ENCODE data around the gene AKT1S1.

DNA sequence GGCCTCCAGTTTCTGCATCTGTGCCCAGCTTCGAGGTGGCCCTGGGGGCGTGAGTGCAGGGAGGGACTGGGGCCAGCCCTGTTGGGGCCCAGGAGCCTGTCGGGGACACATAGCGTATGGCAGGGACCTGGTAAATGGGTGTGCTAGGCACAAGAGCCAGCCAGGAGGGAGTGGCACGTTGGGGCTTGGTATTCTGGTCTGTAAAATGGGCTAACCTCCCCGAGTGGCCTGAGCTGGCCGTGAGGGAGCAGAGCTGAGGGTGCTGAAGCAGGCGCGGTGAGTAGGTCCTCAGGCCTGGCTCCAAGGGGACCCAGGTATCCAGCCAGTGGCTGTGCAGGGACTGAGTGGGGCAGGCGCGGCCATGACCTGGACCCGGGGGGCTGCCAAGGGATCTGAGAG lies 21.9 kb downstream of the AKT1S1 start:
- TF ChIP-seq, protein P1, sequence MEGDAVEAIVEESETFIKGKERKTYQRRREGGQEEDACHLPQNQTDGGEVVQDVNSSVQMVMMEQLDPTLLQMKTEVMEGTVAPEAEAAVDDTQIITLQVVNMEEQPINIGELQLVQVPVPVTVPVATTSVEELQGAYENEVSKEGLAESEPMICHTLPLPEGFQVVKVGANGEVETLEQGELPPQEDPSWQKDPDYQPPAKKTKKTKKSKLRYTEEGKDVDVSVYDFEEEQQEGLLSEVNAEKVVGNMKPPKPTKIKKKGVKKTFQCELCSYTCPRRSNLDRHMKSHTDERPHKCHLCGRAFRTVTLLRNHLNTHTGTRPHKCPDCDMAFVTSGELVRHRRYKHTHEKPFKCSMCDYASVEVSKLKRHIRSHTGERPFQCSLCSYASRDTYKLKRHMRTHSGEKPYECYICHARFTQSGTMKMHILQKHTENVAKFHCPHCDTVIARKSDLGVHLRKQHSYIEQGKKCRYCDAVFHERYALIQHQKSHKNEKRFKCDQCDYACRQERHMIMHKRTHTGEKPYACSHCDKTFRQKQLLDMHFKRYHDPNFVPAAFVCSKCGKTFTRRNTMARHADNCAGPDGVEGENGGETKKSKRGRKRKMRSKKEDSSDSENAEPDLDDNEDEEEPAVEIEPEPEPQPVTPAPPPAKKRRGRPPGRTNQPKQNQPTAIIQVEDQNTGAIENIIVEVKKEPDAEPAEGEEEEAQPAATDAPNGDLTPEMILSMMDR (IDR thresholded peaks at IDR 0.05) = no peak
- no peak for TF ChIP-seq EZH2 (IDR thresholded peaks at IDR 0.05)

Measured in neural progenitor cell (in vitro differentiated cells).